Fibroblast of mammary gland (primary cell): ENCODE measurements around the gene CSMD2.
A peak's percentile ranks its signal among the peaks of the same experiment; 100 is the strongest.

Experiments
- DNase-seq: peaks from one replicate; pipeline ENCODE4 v3.0.0-alpha.2; 2010; ENCODE audit warnings: low read depth
- H3K4me3 ChIP-seq: 2 replicates; pipeline ENCODE4 v1.5.1; 2011; ENCODE audit warnings: low read depth, mild to moderate bottlenecking, low read length, moderate library complexity; ENCODE audit not compliant: control insufficient read depth
- CTCF ChIP-seq: conservative IDR thresholded peaks from 2 replicates; pipeline ENCODE4 v1.5.1; 2011; ENCODE audit warnings: low read depth, low read length, inconsistent platforms; ENCODE audit not compliant: control insufficient read depth, insufficient read depth

CSMD2 gene

GRCh38 chr1:33488624-33489023 is 676.4 kb downstream of the CSMD2 start:
- no peak overlapping the region for H3K4me3 ChIP-seq
- DNase-seq, result no peak
- no peak for TF ChIP-seq CTCF

DNA sequence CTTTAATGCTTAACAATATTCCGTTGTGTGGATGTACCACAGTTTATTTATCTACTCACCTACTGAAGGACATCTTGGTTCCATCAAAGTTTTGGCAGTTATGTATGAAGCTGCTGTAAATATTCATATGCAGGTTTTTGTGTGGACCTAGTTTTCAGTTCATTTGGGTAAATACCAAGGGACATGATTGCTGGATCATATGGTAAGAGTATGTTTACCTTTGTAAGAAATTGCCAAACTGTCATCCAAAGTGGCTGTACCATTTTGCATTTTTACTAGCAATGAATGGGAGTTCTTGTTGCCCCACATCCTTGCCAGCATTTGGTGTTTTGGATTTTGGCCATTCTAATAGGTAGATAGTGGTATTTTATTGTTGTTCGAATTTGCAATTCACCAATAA is 682.6 kb downstream of the CSMD2 start:
- DNase-seq, result no peak
- TF ChIP-seq CTCF, result no peak
- H3K4me3 ChIP-seq, result no peak overlapping the region

DNA sequence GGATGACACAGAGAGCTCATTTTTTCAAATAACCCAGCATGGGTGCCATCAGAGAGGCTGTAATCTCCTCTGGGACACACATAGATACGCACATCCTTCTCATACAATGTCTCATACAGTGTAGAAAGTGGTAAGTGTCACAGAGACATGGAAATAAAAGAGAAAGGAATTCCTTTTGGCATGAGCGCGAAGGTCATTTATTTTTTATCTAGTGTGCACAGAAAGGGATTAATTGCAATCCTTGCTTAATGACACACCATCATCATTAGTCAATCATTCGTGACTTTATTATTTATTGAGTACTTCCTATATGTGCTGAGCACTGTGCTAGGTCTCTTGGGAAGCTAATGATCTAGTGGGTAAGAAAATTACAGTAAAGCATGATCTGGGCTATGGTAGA is 687.6 kb downstream of the CSMD2 start:
- no peak overlapping the region for H3K4me3 ChIP-seq
- no peak for DNase-seq
- TF ChIP-seq CTCF, result no peak

DNA sequence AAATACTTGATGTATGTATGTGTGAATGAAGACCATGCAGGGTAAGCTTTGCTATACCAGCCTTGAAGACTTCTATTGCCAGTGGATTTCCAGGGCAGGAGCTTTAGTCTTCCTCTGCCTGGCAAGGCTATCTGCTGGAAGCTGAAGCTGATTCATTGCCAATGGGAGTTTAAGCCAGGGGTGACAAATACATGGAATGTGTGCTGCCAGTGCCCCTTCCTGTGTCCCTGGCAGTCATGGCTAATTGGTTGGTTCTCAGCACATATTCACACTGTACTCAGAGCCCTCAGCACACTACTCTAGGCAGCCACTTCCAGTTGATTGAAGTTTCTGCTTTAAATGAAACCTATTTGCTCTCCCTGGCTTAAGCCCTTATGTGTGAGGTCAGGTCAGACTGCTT is 691.1 kb downstream of the CSMD2 start:
- no peak for TF ChIP-seq CTCF
- no peak overlapping the region for H3K4me3 ChIP-seq
- DNase-seq, result no peak

DNA sequence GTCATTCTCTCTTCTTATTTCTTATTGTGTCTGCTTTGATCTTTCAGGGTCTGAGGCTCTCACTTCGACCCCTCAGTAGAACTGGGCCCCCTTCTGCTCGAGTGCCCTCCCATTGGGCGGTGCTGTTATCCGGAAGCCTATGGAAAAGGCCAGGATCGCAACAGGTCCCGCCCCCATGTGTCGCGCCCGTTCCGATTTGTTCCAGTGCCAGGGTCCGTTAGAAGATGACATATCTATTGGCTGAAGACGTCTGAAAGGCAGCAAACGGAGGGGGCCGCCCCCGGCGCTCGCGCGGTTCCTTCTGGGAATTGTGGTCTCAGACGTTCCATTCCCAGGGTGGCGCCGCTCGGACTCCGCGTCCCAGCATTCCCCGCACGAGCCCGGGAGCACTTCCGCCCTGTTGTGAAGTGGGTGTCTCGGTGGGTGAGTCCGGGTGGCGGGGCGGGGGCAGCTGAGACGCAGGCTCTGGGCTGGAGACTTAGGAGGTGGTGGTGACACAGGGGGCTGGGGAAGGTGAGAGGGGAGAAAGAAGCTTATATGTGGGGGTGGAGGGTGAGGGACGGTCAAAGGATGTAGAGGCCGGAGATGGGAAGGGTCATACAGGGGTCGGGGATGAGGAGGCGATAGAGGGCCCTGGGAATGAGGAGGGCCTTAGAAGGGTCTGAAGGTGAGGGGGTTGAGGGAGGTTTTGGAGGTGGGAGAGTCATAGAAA is 692.6 kb downstream of the CSMD2 start, which contains the start of gene ZSCAN20:
TSS of gene ZSCAN20 (plus strand) at position 377 of the 712 bp plus-strand sequence. CDS start 6,644 bp downstream, outside the sequence.
- TF ChIP-seq CTCF, result no peak
- H3K4me3 ChIP-seq, result peak within 1 kb of the TSS; percentile 87
- DNase-seq, result peak; percentile 97

DNA sequence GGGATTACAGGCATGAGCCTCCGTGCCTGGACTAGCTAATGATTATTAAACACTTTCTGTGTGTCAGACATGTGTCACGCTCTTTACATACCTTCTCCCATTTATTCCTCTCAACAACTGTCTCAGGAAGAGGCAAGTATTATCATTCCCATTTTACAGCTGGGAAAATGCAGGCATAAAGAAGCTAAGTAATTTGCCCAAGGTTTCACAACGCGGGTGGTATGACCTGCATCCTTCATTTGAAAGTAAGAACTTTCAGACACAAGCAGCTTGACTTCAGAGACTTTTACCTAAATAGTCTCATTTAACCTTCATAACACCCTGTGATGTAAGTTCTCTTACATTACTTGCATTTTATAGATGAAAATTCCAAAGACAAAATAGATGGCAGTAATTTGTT is 693.6 kb downstream of the CSMD2 start:
- no peak for DNase-seq
- no peak for TF ChIP-seq CTCF
- H3K4me3 ChIP-seq, result no peak overlapping the region
